Uterus (tissue), 2 donors: Measurements from ENCODE around the gene COPS9.

Source experiments
- CTCF ChIP-seq, 4 experiments: fragments of 200-600 bp in 2 of 4; fragments of 450-650 bp in 2 of 4; sonication (generic) in 2 of 4; IDR thresholded peaks; one replicate each; pipeline ENCODE4 v1.5.1; 2016 to 2019; ENCODE audit warnings: antibody characterized with exemption in 4 of 4, mild to moderate bottlenecking in 2 of 4, moderate library complexity in 1 of 4
- POLR2A ChIP-seq, 2 donors: fragments of 450-650 bp; IDR thresholded peaks; one replicate each; pipeline ENCODE4 v1.6.1; 2016; ENCODE audit warnings: antibody characterized with exemption in 2 of 2, mild to moderate bottlenecking in 1 of 2, moderate library complexity in 1 of 2

- TF ChIP-seq CTCF (IDR thresholded peaks at IDR 0.05) (no peak), POLR2A (IDR thresholded peaks at IDR 0.05) (no peak)
These were observed 21.0 kb upstream of the COPS9 start for GRCh38 chr2:240157147-240157470.
